Measurements from ENCODE around the gene ARHGEF19. TPM values are rescaled to one million over a fixed set of nuclear protein-coding genes. Genes with fewer than 3 reads are reported as not detected.

Gene ARHGEF19
- 8.2 and 13.6 TPM in 2 replicates for total RNA-seq

GRCh38 chr1:16212251-16212961 is at the start of gene ARHGEF19:
Gene ARHGEF19 (minus strand): TSS chr1:16212652. CDS start chr1:16209054, 3,598 bp downstream.

GRCh38 chr1:16236511-16237342 is 24.3 kb upstream of the ARHGEF19 start, which contains the start of gene CPLANE2:
Gene CPLANE2 (minus strand): TSS chr1:16237183. CDS start chr1:16236742, 441 bp downstream.

GRCh38 chr1:16155537-16156410 is 56.7 kb downstream of the ARHGEF19 start, which contains the start of gene EPHA2:
Gene EPHA2 (minus strand): TSS chr1:16156069. CDS start chr1:16155932, 137 bp downstream.

Small RNA genes within 50 kb of the gene (small RNA-seq; reads per million reads assigned to genes)
- 0.20 reads per million for gene MT1XP1 (ENCODE audit: low replicate concordance)

Other genes with a start within 250 kb of the ARHGEF19 start
- 37.0 and 57.3 TPM in 2 replicates for gene ZBTB17, start 236.6 kb downstream of the ARHGEF19 start, total RNA-seq
- not detected in 2 replicates for gene SRARP, start 208.4 kb downstream of the ARHGEF19 start, total RNA-seq
- 3.7 and 17.7 TPM in 2 replicates for gene HSPB7, start 194.6 kb downstream of the ARHGEF19 start, total RNA-seq
- gene CLCNKA, start 190.6 kb downstream of the ARHGEF19 start, total RNA-seq = 0.14 and 0.22 TPM in 2 replicates
- 0.22 TPM in 1 of 2 replicates, not detected in the other for gene CLCNKB, start 168.9 kb downstream of the ARHGEF19 start, total RNA-seq
- 0.14 TPM in 1 of 2 replicates, not detected in the other for gene FAM131C, start 139.0 kb downstream of the ARHGEF19 start, total RNA-seq
- gene EPHA2, start 56.6 kb downstream of the ARHGEF19 start, total RNA-seq = 76.2 and 141 TPM in 2 replicates
- gene CPLANE2, start 24.5 kb upstream of the ARHGEF19 start, total RNA-seq = 13.9 and 24.7 TPM in 2 replicates
- gene FBXO42, start 139.8 kb upstream of the ARHGEF19 start, total RNA-seq = 18.8 and 21.5 TPM in 2 replicates
- gene SZRD1, start 154.6 kb upstream of the ARHGEF19 start, total RNA-seq = 71.1 and 107 TPM in 2 replicates
- not detected in 2 replicates for gene SPATA21, start 224.8 kb upstream of the ARHGEF19 start, total RNA-seq
- 98.7 and 109 TPM in 2 replicates for gene NECAP2, start 228.1 kb upstream of the ARHGEF19 start, total RNA-seq

All from placental pericyte (primary cell).